Keratinocyte (primary cell): ENCODE measurements around the gene CIB4. TPM values are rescaled to one million over a fixed set of nuclear protein-coding genes. Genes with fewer than 3 reads are reported as not detected.

Experiments used
- DNase-seq: peaks from one replicate; pipeline ENCODE4 v3.0.0-alpha.2; 2011; ENCODE audit warnings: low read depth, missing footprints, low spot score
- FAIRE-seq: peaks from 2 replicates; lab custom pipeline; 2011; peaks lifted over from hg19 to GRCh38; lab: Jason Lieb, UNC
- H2AFZ ChIP-seq: 2 replicates; pipeline ENCODE4 v1.6.0; 2012; ENCODE audit warnings: low read length, control low read depth, inconsistent platforms; ENCODE audit not compliant: control insufficient read depth
- H3K27ac ChIP-seq: 2 replicates; pipeline ENCODE4 v1.5.1; 2011; ENCODE audit warnings: low read length; ENCODE audit not compliant: control insufficient read depth, insufficient read depth
- H3K27me3 ChIP-seq: 3 replicates; pipeline ENCODE4 v1.6.0; 2011; ENCODE audit warnings: low read length; ENCODE audit not compliant: control insufficient read depth, insufficient read depth; ENCODE audit errors: extremely low read depth
- H3K36me3 ChIP-seq, 2 experiments: 2 replicates in 1 of 2; 3 replicates in 1 of 2; pipeline ENCODE4 v1.5.1; 2011; ENCODE audit warnings: low read length in 2 of 2, mild to moderate bottlenecking in 1 of 2; ENCODE audit not compliant: control insufficient read depth in 2 of 2, insufficient read depth in 2 of 2; ENCODE audit errors: extremely low read depth in 1 of 2
- H3K4me1 ChIP-seq: 3 replicates; pipeline ENCODE4 v1.5.1; 2011; ENCODE audit warnings: low read length; ENCODE audit not compliant: control insufficient read depth, insufficient read depth; ENCODE audit errors: extremely low read depth
- H3K4me2 ChIP-seq: 3 replicates; pipeline ENCODE4 v1.6.0; 2011; ENCODE audit warnings: low read depth, low read length; ENCODE audit not compliant: control insufficient read depth, insufficient read depth; ENCODE audit errors: extremely low read depth
- H3K4me3 ChIP-seq, 3 experiments: fragments of 200-600 bp in 1 of 3; sonication (generic) in 1 of 3; 2 replicates in 2 of 3; 3 replicates in 1 of 3; pipeline ENCODE4 v1.5.1; 2011 to 2016; ENCODE audit warnings: low read length in 3 of 3, mild to moderate bottlenecking in 3 of 3, control low read depth in 2 of 3, inconsistent platforms in 1 of 3, low read depth in 1 of 3, mixed read lengths in 1 of 3, mixed run types in 1 of 3, moderate library complexity in 1 of 3; ENCODE audit not compliant: control insufficient read depth in 2 of 3, insufficient read depth in 2 of 3; ENCODE audit errors: extremely low read depth in 1 of 3
- H3K79me2 ChIP-seq: 2 replicates; pipeline ENCODE4 v1.6.0; 2012; ENCODE audit warnings: low read length; ENCODE audit not compliant: control insufficient read depth, insufficient read depth
- H3K9ac ChIP-seq: 3 replicates; pipeline ENCODE4 v1.6.0; 2011; ENCODE audit warnings: low read length; ENCODE audit not compliant: control insufficient read depth, insufficient read depth; ENCODE audit errors: extremely low read depth
- H3K9me1 ChIP-seq: 3 replicates; pipeline ENCODE4 v1.6.0; 2011; ENCODE audit warnings: low read length; ENCODE audit not compliant: control insufficient read depth, insufficient read depth; ENCODE audit errors: extremely low read depth
- H3K9me3 ChIP-seq: 2 replicates; pipeline ENCODE4 v1.5.1; 2012; ENCODE audit warnings: low read depth, low read length; ENCODE audit not compliant: control insufficient read depth
- H4K20me1 ChIP-seq: 3 replicates; pipeline ENCODE4 v1.6.0; 2011; ENCODE audit warnings: low read length; ENCODE audit not compliant: control insufficient read depth, insufficient read depth; ENCODE audit errors: extremely low read depth
- CTCF ChIP-seq, 3 experiments: IDR thresholded peaks in 1 of 3; conservative IDR thresholded peaks in 1 of 3; optimal IDR thresholded peaks in 1 of 3; 2 replicates in 2 of 3; 3 replicates in 1 of 3; pipeline versions ENCODE3 to v1.5.1; 2011; ENCODE audit warnings: low read length in 3 of 3, mild to moderate bottlenecking in 3 of 3, moderate library complexity in 2 of 3, control low read depth in 1 of 3, inconsistent platforms in 1 of 3; ENCODE audit not compliant: insufficient read depth in 2 of 3; ENCODE audit errors: extremely low read depth in 1 of 3
- EZH2 ChIP-seq: IDR thresholded peaks from one replicate; pipeline ENCODE4 v1.6.1; 2012; ENCODE audit warnings: inconsistent platforms, mild to moderate bottlenecking, low read length, moderate library complexity
- dilution Hi-C: fragments of 300-500 bp; cut with MboI; formaldehyde crosslinking; loops from one replicate; pipeline ENCODE4 v1.7.0; 2020; ENCODE audit warnings: low sequenced_read_pairs; ENCODE audit not compliant: extremely low pct_ligation_motif_present
- polyA plus RNA-seq, 5 experiments: library from polyadenylated mRNA; depleted of rRNA in 3 of 5; stranded (reverse) in 3 of 5; stranded (forward) in 1 of 5; unstranded in 1 of 5; fragments of >200 nt; gene quantifications; 1 replicate in 1 of 5; 2 replicates in 3 of 5; 3 replicates in 1 of 5; pipeline versions ENCODE4 v1.2.1 to v1.2.3, GENCODE V29; 2011 to 2012; ENCODE audit warnings: missing spikeins in 2 of 5, low read depth in 1 of 5, low replicate concordance in 1 of 5

The CIB4 gene
- polyA plus RNA-seq, 1 donor (not counting 4 experiments of a cell fraction or from before 2014, with no cell fraction given): not detected

DNA sequence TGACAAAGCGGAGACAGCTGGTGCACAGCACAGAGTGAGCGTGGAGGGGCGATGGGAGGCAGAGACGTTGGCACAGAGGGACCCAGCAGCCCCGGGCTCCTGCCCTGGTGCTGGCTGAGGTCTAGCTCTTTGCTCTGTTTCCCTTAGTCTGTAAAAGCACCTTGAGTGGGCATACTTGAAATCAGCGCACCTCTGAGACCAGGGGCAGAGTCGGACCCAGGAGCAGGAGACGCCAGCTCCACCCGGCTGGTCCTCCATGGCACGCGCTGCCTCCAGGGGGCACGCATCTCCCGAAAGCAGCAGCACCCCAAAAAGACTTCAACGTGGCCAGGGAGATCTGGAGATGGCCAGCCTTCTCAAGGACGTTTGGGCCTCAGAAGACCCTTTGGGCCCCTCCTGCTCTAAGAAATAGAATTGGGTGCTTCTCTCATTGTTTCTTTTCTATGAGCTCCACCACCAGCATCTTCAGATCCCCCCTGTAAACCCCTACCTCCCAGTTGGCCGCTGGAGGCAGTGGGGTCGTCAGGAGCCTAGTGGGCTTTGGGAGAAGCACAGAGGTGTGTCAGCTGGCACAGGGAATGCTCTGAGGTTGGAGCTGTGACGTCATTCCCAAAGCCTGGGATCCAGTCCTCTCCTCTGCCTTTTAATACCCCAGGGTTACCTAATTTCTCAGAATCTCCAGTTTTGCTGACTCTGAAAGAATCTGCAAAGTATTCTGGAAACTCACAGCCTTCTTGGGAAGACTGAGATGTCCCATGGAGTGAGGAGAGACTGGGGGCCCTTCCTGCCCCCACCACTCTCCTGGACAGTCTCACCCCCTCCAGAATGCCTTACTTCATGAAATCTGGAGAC lies 58.9 kb downstream of the CIB4 start:
- Histone ChIP-seq H3K9ac (no peak overlapping the region), H4K20me1 (peaks cover 3% of the 10 kb centered on the region), H3K27ac (no peak overlapping the region), H3K9me1 (no peaks in the 10 kb centered on the region), H3K4me1 (peaks cover 4% of the 10 kb centered on the region), H3K36me3 (no peaks in the 10 kb centered on the region), H3K4me3 (no peak overlapping the region), H3K9me3 (no peaks in the 10 kb centered on the region), H2AFZ (no peak overlapping the region), H3K79me2 (no peaks in the 10 kb centered on the region), H3K4me2 (no peak overlapping the region), H3K27me3 (peaks cover 57% of the 10 kb centered on the region)
- DNase-seq (no peak), FAIRE-seq (no peak)
- TF ChIP-seq CTCF (optimal IDR thresholded peaks at IDR 0.05 in 1 of 3, IDR thresholded peaks at IDR 0.05 in 1 of 3, conservative IDR thresholded peaks at IDR 0.05 in 1 of 3; ENCODE audit: extremely low read depth in 1 of 3, insufficient read depth in 2 of 3, low read length in 3 of 3): no peak
- TF ChIP-seq EZH2: no peak
- dilution Hi-C loops: no loop called here

GRCh38 chr2:26581266-26581990 lies 59.7 kb downstream of the CIB4 start:
- H3K79me2 ChIP-seq: no peaks in the 10 kb centered on the region
- no peak overlapping the region for H3K9ac ChIP-seq
- no peaks in the 10 kb centered on the region for H3K9me1 ChIP-seq
- dilution Hi-C loops: no loop called here
- H3K4me3 ChIP-seq: no peak overlapping the region
- FAIRE-seq (no peak), DNase-seq (no peak)
- TF ChIP-seq CTCF (optimal IDR thresholded peaks at IDR 0.05 in 1 of 3, IDR thresholded peaks at IDR 0.05 in 1 of 3, conservative IDR thresholded peaks at IDR 0.05 in 1 of 3; ENCODE audit: extremely low read depth in 1 of 3, insufficient read depth in 2 of 3, low read length in 3 of 3): no peak
- no peak for TF ChIP-seq EZH2
- no peaks in the 10 kb centered on the region for H3K9me3 ChIP-seq
- no peak overlapping the region for H2AFZ ChIP-seq
- peaks cover 57% of the 10 kb centered on the region for H3K27me3 ChIP-seq
- peaks cover 3% of the 10 kb centered on the region for H4K20me1 ChIP-seq
- peaks cover 11% of the 10 kb centered on the region for H3K4me1 ChIP-seq
- H3K36me3 ChIP-seq: no peaks in the 10 kb centered on the region
- no peak overlapping the region for H3K4me2 ChIP-seq
- no peak overlapping the region for H3K27ac ChIP-seq
